ENCODE data around the gene INTS13. TPM values are rescaled to one million over a fixed set of nuclear protein-coding genes. Genes with fewer than 3 reads are reported as not detected.
"Not testable (repeated sequence)": the region's sequence is repeated elsewhere in the genome, so short reads cannot be mapped to it uniquely, and the experiment has no call there.

INTS13 gene
- total RNA-seq, 1 experiment from 2014 or later: 67.8 TPM

- ChIA-PET POLR2A (interaction anchor here (0.7 kb wide), 1 partner anchor 23 kb away, joined by 3 read pairs; no protein-coding TSS in a partner anchor), CTCF (no interaction called here)
- BruUV-seq (replicated peaks): no TSS peak
- Mint-ChIP-seq H3K9me3 (ENCODE audit: unreplicated experiment) (no peaks in the 10 kb centered on the region), H3K27me3 (ENCODE audit: insufficient read depth, unreplicated experiment) (no peaks in the 10 kb centered on the region), H3K4me3 (ENCODE audit: unreplicated experiment) (no peak overlapping the region), H3K36me3 (ENCODE audit: insufficient read depth, unreplicated experiment) (peaks cover 61% of the 10 kb centered on the region), H3K4me1 (ENCODE audit: insufficient read depth, unreplicated experiment) (no peaks in the 10 kb centered on the region), H3K27ac (ENCODE audit: low read depth, unreplicated experiment) (peak overlapping the region; percentile 42)
- no peak for TF ChIP-seq CTCF (IDR thresholded peaks at IDR 0.05; ENCODE audit: unreplicated experiment)
- DNase-seq (ENCODE audit: unreplicated experiment): no peak
- intact Hi-C loops (cut with micrococcal nuclease): no loop called here
These were observed 29.1 kb upstream of the INTS13 start for GRCh38 chr12:26966842-26967241.

GRCh38 chr12:26963413-26963812 is 25.6 kb upstream of the INTS13 start:
- TF ChIP-seq CTCF (IDR thresholded peaks at IDR 0.05; ENCODE audit: unreplicated experiment): no peak
- intact Hi-C loops (cut with micrococcal nuclease): no loop called here
- peak; percentile 15 for DNase-seq (ENCODE audit: unreplicated experiment)
- Mint-ChIP-seq H3K27me3 (ENCODE audit: insufficient read depth, unreplicated experiment) (no peaks in the 10 kb centered on the region), H3K4me3 (ENCODE audit: unreplicated experiment) (no peak overlapping the region), H3K27ac (ENCODE audit: low read depth, unreplicated experiment) (no peak overlapping the region), H3K4me1 (ENCODE audit: insufficient read depth, unreplicated experiment) (no peaks in the 10 kb centered on the region), H3K36me3 (ENCODE audit: insufficient read depth, unreplicated experiment) (peaks cover 53% of the 10 kb centered on the region), H3K9me3 (ENCODE audit: unreplicated experiment) (no peaks in the 10 kb centered on the region)
- POLR2A ChIA-PET: interaction anchor here (1.0 to 1.7 kb wide), 5 partner anchors 7 to 50 kb away, joined by 3 to 6 read pairs (median 5); no protein-coding TSS in a partner anchor
- no TSS peak for BruUV-seq (replicated peaks)
- CTCF ChIA-PET: no interaction called here

GRCh38 chr12:26961803-26962202 is 24.0 kb upstream of the INTS13 start:
- intact Hi-C loops (cut with micrococcal nuclease): no loop called here
- Mint-ChIP-seq H3K4me3 (ENCODE audit: unreplicated experiment) (no peak overlapping the region), H3K4me1 (ENCODE audit: insufficient read depth, unreplicated experiment) (no peaks in the 10 kb centered on the region), H3K27ac (ENCODE audit: low read depth, unreplicated experiment) (no peak overlapping the region), H3K36me3 (ENCODE audit: insufficient read depth, unreplicated experiment) (peaks cover 55% of the 10 kb centered on the region), H3K27me3 (ENCODE audit: insufficient read depth, unreplicated experiment) (no peaks in the 10 kb centered on the region), H3K9me3 (ENCODE audit: unreplicated experiment) (no peaks in the 10 kb centered on the region)
- no TSS peak for BruUV-seq (replicated peaks)
- no peak for DNase-seq (ENCODE audit: unreplicated experiment)
- ChIA-PET CTCF (interaction anchor here (0.6 kb wide), 1 partner anchor 78 kb away, joined by 3 read pairs; no protein-coding TSS in a partner anchor), POLR2A (interaction anchor here (0.7 to 1.5 kb wide), 2 partner anchors 25 to 51 kb away, joined by 3 to 4 read pairs; no protein-coding TSS in a partner anchor)
- TF ChIP-seq CTCF (IDR thresholded peaks at IDR 0.05; ENCODE audit: unreplicated experiment): no peak

GRCh38 chr12:26961391-26961790 is 23.6 kb upstream of the INTS13 start:
- DNase-seq (ENCODE audit: unreplicated experiment); intact Hi-C loops (cut with micrococcal nuclease); H3K27ac Mint-ChIP-seq (ENCODE audit: low read depth, unreplicated experiment); H3K4me3 Mint-ChIP-seq (ENCODE audit: unreplicated experiment); H3K9me3 Mint-ChIP-seq (ENCODE audit: unreplicated experiment); H3K4me1 Mint-ChIP-seq (ENCODE audit: insufficient read depth, unreplicated experiment); BruUV-seq (replicated peaks); H3K27me3 Mint-ChIP-seq (ENCODE audit: insufficient read depth, unreplicated experiment): not testable (repeated sequence)
- H3K36me3 Mint-ChIP-seq (ENCODE audit: insufficient read depth, unreplicated experiment): peaks cover 55% of the 10 kb centered on the region
- POLR2A ChIA-PET: interaction anchor here (1.5 kb wide), 1 partner anchor 52 kb away, joined by 4 read pairs; no protein-coding TSS in a partner anchor
- CTCF ChIA-PET: interaction anchor here (0.6 kb wide), 1 partner anchor 79 kb away, joined by 3 read pairs; no protein-coding TSS in a partner anchor
